MV-4-11 (cell line): ENCODE measurements around the gene BBS9.
"Not testable (repeated sequence)": the region's sequence is repeated elsewhere in the genome, so short reads cannot be mapped to it uniquely, and the experiment has no call there.

Experiments
- DNase-seq: peaks from one replicate; lab custom pipeline; 2025; lab: John Stamatoyannopoulos, UW

Gene BBS9

DNA sequence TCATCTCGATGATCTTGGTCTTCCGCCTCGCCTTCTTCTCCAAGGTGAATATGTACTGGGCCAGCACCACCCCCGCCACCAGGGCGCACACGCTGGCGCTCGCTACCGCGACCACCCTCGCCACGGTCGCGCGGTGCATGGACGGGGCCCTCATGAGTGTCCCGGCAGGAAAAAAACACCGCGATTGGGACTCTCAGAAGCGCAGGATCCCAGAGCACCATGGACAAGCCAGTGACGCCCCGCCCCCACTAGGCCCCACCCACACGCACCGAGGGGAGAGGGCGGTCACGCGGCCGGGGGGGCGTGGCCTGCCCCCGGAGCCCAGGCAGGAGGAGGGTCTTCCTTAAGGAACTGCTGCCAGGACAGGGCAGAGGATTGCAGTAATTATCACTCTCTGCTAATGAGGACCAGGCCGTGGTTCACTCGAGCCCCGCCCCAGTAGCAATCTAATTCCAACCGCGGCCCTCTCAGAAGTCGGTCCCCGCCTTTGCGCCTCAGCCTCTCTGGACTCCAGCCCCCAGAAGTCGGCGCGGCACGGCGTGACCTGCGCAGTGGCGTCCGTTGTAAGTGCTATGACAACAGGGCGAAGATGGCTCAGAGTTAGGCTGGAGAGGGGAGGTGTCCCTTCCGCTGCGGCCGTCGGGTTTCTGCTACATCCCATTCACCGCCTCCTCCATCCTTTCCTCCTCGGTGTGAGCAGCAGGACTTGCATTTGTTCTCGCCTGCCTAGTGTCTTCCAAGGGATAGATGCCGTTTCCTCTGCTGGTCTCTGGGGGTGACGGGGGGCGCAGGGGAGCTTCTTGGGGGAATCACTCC is at the start of gene BBS9:
TSS of gene BBS9 (plus strand) at position 575 of the 816 bp plus-strand sequence. CDS start 16,689 bp downstream, outside the sequence.
- DNase-seq: peak; percentile 98

DNA sequence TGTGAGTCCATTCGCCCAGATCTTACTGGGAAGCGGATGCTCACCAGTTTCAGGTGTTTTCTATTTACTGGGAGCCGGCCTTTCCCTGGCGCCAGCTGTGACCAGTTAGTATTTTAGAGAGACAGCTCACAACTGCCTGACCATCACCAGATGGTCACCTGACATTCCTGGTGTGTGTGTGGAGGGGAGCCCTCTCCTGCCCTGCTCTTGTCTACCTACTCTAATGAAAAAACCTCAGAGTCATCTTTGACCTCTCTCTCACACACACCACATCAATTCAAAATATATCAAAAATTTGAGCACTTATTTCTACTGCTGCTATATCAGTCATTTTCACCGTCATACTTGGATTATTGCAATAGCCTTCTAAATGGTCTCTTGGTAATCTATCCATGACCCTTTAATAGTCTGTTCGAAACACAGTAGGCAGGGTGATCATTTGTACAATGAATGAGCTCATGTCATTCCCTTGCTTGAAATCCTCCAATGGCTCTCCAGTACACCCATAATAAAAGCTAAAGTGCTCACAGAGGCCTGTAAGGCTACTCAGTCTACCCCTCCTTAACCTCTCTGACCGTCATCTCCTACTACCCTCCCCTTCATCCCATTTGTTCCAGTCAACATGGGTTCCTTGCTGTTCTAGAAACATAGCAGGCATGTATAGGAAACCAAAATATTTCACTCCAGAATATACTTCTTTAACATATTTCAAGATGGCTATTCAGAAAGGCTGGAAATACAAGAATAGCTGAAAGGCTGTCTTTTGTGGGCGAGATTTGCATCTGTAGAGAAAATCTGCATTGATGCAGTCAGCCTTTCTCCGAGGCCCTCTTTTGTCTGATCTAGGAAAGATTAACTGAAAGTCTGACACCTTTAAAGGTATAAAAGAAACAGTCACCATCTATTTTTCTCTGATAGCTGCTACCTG is 49.3 kb upstream of the BBS9 start:
- no peak for DNase-seq

- no peak for DNase-seq
Measured at GRCh38 chr7:33087356-33087755, 42.0 kb upstream of the BBS9 start.

DNA sequence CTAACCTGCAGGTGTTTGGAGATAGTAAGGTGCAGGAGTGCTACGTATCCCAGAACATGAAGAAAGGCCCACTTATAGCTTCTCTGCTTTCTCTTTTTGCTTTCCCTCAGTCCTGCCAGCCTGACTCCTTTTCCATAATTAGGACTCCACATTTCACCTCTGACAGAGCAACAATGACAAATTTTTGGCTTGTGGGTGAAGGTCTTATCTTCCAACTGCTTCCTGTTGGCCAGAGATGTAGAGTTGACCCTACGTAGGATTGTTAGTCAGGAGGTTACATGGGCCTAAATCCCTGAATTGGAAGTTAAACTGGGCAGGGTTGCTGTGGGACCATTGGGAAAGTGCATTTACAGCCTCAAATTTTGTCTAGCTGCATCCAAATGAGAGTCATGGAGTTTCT is 41.5 kb upstream of the BBS9 start:
- DNase-seq: no peak

DNA sequence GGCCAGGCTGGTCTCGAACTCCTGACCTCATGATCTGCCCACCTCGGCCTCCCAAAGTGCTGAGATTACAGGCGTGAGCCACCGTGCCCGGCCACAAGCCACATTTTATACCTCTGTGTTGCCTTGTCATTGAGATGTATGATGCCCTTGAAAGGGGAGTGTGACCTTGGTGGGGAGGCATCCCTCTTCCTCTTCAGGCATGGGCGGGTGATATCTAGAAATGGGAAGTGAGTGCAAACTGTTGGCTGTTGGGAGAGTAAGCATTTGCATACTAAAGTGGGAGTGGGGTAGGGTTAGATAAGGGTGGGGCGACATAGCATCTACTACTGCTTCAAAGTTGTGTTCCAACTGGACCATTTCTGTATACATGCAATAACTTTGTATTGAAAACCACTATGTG is 40.2 kb upstream of the BBS9 start:
- DNase-seq: no peak

GRCh38 chr7:33091111-33091531 is 38.2 kb upstream of the BBS9 start:
- DNase-seq: no peak

DNA sequence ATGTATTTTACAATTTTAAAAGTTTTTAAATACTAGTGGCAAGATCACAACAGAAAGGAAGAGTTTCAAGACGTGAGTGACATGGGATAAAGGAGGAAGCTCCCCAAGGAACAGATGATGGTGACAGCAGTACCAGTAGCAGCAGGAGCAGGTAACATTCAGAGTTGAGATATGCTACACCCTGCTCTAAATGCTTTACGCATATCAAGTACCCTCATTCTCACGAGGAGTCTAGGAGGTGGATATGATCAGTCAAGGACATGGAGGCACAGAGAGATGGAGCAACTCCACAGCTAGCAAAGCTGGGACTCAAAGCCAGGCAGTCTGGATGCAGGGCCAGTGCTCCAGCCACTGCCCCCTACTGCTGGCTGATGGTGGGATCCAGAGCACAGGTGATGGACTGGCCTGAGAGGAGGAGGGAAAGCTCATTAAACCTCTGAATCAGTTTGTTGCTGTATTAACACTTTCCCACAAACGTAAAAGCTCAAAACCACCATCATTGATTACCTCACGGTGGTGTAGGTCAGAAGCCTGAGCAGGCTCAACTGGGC is 37.6 kb upstream of the BBS9 start:
- no peak for DNase-seq

GRCh38 chr7:33093266-33093665 is 36.1 kb upstream of the BBS9 start:
- no peak for DNase-seq

- not testable (repeated sequence) for DNase-seq
Measured at GRCh38 chr7:33094745-33095275, 34.6 kb upstream of the BBS9 start.

- peak; percentile 31 for DNase-seq
Measured at GRCh38 chr7:33099154-33099940, 30.0 kb upstream of the BBS9 start.

DNA sequence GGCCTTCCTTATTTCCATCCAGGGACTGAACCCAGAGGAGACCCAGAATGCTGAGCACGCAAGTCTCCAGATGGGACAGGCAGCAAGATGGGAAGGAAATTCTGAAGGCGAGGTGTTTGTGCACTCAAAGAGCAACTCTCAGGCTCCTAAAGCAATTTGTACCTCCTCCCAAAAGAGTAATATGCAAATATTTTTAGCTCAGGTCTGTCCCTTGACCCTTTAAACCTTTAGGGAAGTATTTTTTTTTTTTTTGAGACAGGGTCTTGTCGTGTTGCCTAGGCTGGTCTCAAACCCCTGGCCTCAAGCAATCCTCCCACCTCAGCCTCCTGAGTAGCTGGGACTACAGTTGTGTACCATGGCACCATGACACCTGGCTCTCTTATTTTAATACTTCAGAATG is 28.6 kb upstream of the BBS9 start:
- no peak for DNase-seq

GRCh38 chr7:33101906-33102305 is 27.5 kb upstream of the BBS9 start:
- no peak for DNase-seq

GRCh38 chr7:33107136-33108066 is 22.0 kb upstream of the BBS9 start:
- DNase-seq: peak; percentile 22

- no peak for DNase-seq
Measured at GRCh38 chr7:33108554-33109004, 20.8 kb upstream of the BBS9 start.

GRCh38 chr7:33109005-33109757 is 20.2 kb upstream of the BBS9 start, which contains the start of gene RP9:
Gene RP9 (minus strand): TSS chr7:33109404. CDS start chr7:33109372, 32 bp downstream.
- DNase-seq: peak; percentile 57

- no peak for DNase-seq
Measured at GRCh38 chr7:33109758-33110238, 19.6 kb upstream of the BBS9 start.

DNA sequence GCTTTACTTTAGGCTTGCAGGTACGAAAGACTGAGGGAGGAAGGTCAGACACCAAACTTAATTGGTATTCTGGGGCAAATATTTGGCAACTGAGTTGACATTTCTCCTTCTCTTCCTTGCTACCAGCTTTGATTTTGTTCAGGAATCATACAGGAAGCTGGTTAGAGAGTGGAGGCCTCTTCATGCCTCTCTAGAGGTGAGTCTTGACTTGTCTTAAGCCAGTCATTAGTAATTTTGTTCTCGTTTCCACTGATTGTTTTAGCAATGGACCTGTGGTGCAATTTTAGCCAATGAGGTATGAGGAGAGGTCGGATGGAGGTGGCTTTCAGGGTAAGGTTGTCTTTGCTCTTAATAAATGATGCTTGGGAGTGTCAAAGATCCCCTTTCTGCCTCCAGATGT is 17.8 kb upstream of the BBS9 start:
- DNase-seq: no peak

- peak; percentile 29 for DNase-seq
Measured at GRCh38 chr7:33114976-33115375, 14.4 kb upstream of the BBS9 start.

- DNase-seq: no peak
Measured at GRCh38 chr7:33118383-33118782, 11.0 kb upstream of the BBS9 start.
